ENCODE data around the gene PRKCH.

The PRKCH gene

GRCh38 chr14:61331992-61332657 is 10.7 kb downstream of the PRKCH start:
- no peak for TF ChIP-seq PAX5 (IDR thresholded peaks at IDR 0.05; ENCODE audit: insufficient read depth, low read length, severe bottlenecking)
- TF ChIP-seq TAF1 (IDR thresholded peaks at IDR 0.05; ENCODE audit: low read depth, low read length) = no peak
- no peak for TF ChIP-seq SPI1 (IDR thresholded peaks at IDR 0.05; ENCODE audit: low read depth, low read length)
- TF ChIP-seq POU2F2 (IDR thresholded peaks at IDR 0.05; ENCODE audit: low read depth, low read length) = no peak
- no peak for TF ChIP-seq POLR2A (IDR thresholded peaks at IDR 0.05; ENCODE audit: low read depth, low read length)
- TF ChIP-seq POLR2AphosphoS5 (IDR thresholded peaks at IDR 0.05; ENCODE audit: low read depth, low read length) = no peak
- no peak for DNase-seq (ENCODE audit: insufficient read length, low spot score)
- peak; percentile 33 for FAIRE-seq

- FAIRE-seq (no peak), DNase-seq (ENCODE audit: insufficient read length, low spot score) (no peak)
- TF ChIP-seq POU2F2 (IDR thresholded peaks at IDR 0.05; ENCODE audit: low read depth, low read length) = no peak
Measured at GRCh38 chr14:61332658-61333029, 11.3 kb downstream of the PRKCH start.

GRCh38 chr14:61333087-61333486 is 11.7 kb downstream of the PRKCH start:
- TF ChIP-seq SPI1 (IDR thresholded peaks at IDR 0.05; ENCODE audit: low read depth, low read length) (no peak), TAF1 (IDR thresholded peaks at IDR 0.05; ENCODE audit: low read depth, low read length) (no peak), PAX5 (IDR thresholded peaks at IDR 0.05; ENCODE audit: insufficient read depth, low read length, severe bottlenecking) (no peak), POLR2AphosphoS5 (IDR thresholded peaks at IDR 0.05; ENCODE audit: low read depth, low read length) (no peak), POU2F2 (IDR thresholded peaks at IDR 0.05; ENCODE audit: low read depth, low read length) (no peak), POLR2A (IDR thresholded peaks at IDR 0.05; ENCODE audit: low read depth, low read length) (no peak)
- FAIRE-seq = no peak

GRCh38 chr14:61334197-61334701 is 12.9 kb downstream of the PRKCH start:
- FAIRE-seq (no peak), DNase-seq (ENCODE audit: insufficient read length, low spot score) (no peak)
- TF ChIP-seq POU2F2 (IDR thresholded peaks at IDR 0.05; ENCODE audit: low read depth, low read length) (no peak), SPI1 (IDR thresholded peaks at IDR 0.05; ENCODE audit: low read depth, low read length) (no peak), PAX5 (IDR thresholded peaks at IDR 0.05; ENCODE audit: insufficient read depth, low read length, severe bottlenecking) (no peak), POLR2AphosphoS5 (IDR thresholded peaks at IDR 0.05; ENCODE audit: low read depth, low read length) (no peak), TAF1 (IDR thresholded peaks at IDR 0.05; ENCODE audit: low read depth, low read length) (no peak), POLR2A (IDR thresholded peaks at IDR 0.05; ENCODE audit: low read depth, low read length) (no peak)

More at GRCh38 chr14:61333087-61333486, 11.7 kb downstream of the PRKCH start:
- no peak for DNase-seq (ENCODE audit: insufficient read length, low spot score)

GRCh38 chr14:61335049-61335448 is 13.7 kb downstream of the PRKCH start:
- no peak for FAIRE-seq
- no peak for DNase-seq (ENCODE audit: insufficient read length, low spot score)
- TF ChIP-seq POLR2A (IDR thresholded peaks at IDR 0.05; ENCODE audit: low read depth, low read length) (no peak), SPI1 (IDR thresholded peaks at IDR 0.05; ENCODE audit: low read depth, low read length) (no peak), TAF1 (IDR thresholded peaks at IDR 0.05; ENCODE audit: low read depth, low read length) (no peak), POLR2AphosphoS5 (IDR thresholded peaks at IDR 0.05; ENCODE audit: low read depth, low read length) (no peak), PAX5 (IDR thresholded peaks at IDR 0.05; ENCODE audit: insufficient read depth, low read length, severe bottlenecking) (no peak), POU2F2 (IDR thresholded peaks at IDR 0.05; ENCODE audit: low read depth, low read length) (no peak)

- TF ChIP-seq POLR2AphosphoS5 (IDR thresholded peaks at IDR 0.05; ENCODE audit: low read depth, low read length) = no peak
- TF ChIP-seq TAF1 (IDR thresholded peaks at IDR 0.05; ENCODE audit: low read depth, low read length) = no peak
- TF ChIP-seq PAX5 (IDR thresholded peaks at IDR 0.05; ENCODE audit: insufficient read depth, low read length, severe bottlenecking) = no peak
- no peak for TF ChIP-seq SPI1 (IDR thresholded peaks at IDR 0.05; ENCODE audit: low read depth, low read length)
- no peak for TF ChIP-seq POLR2A (IDR thresholded peaks at IDR 0.05; ENCODE audit: low read depth, low read length)
- no peak for TF ChIP-seq POU2F2 (IDR thresholded peaks at IDR 0.05; ENCODE audit: low read depth, low read length)
- DNase-seq (ENCODE audit: insufficient read length, low spot score) (no peak), FAIRE-seq (peak; percentile 87)
Measured at GRCh38 chr14:61335671-61336275, 14.4 kb downstream of the PRKCH start.

- TF ChIP-seq TAF1 (IDR thresholded peaks at IDR 0.05; ENCODE audit: low read depth, low read length) (no peak), POU2F2 (IDR thresholded peaks at IDR 0.05; ENCODE audit: low read depth, low read length) (no peak)
- FAIRE-seq (peak; percentile 67), DNase-seq (ENCODE audit: insufficient read length, low spot score) (no peak)
Measured at GRCh38 chr14:61337893-61338292, 16.5 kb downstream of the PRKCH start.

GRCh38 chr14:61338457-61338856 is 17.1 kb downstream of the PRKCH start:
- TF ChIP-seq POLR2A (IDR thresholded peaks at IDR 0.05; ENCODE audit: low read depth, low read length) = no peak
- TF ChIP-seq TAF1 (IDR thresholded peaks at IDR 0.05; ENCODE audit: low read depth, low read length) = no peak
- TF ChIP-seq POU2F2 (IDR thresholded peaks at IDR 0.05; ENCODE audit: low read depth, low read length) = no peak
- no peak for TF ChIP-seq PAX5 (IDR thresholded peaks at IDR 0.05; ENCODE audit: insufficient read depth, low read length, severe bottlenecking)
- no peak for TF ChIP-seq SPI1 (IDR thresholded peaks at IDR 0.05; ENCODE audit: low read depth, low read length)
- no peak for TF ChIP-seq POLR2AphosphoS5 (IDR thresholded peaks at IDR 0.05; ENCODE audit: low read depth, low read length)
- peak; percentile 35 for FAIRE-seq

GRCh38 chr14:61341275-61342206 is 20.2 kb downstream of the PRKCH start:
- DNase-seq (ENCODE audit: insufficient read length, low spot score) (no peak), FAIRE-seq (peak; percentile 91)
- TF ChIP-seq POU2F2 (IDR thresholded peaks at IDR 0.05; ENCODE audit: low read depth, low read length) = no peak
- TF ChIP-seq POLR2AphosphoS5 (IDR thresholded peaks at IDR 0.05; ENCODE audit: low read depth, low read length) = no peak
- TF ChIP-seq POLR2A (IDR thresholded peaks at IDR 0.05; ENCODE audit: low read depth, low read length) = no peak
- no peak for TF ChIP-seq PAX5 (IDR thresholded peaks at IDR 0.05; ENCODE audit: insufficient read depth, low read length, severe bottlenecking)
- TF ChIP-seq TAF1 (IDR thresholded peaks at IDR 0.05; ENCODE audit: low read depth, low read length) = 0 out of 2 replicates have a peak, but pooled peaks have one; percentile 33
- TF ChIP-seq SPI1 (IDR thresholded peaks at IDR 0.05; ENCODE audit: low read depth, low read length) = no peak

More at GRCh38 chr14:61338457-61338856, 17.1 kb downstream of the PRKCH start:
- DNase-seq (ENCODE audit: insufficient read length, low spot score) = no peak
